C4-2B (cell line): ENCODE measurements around the gene FAM3A.

ENCODE experiments used
- H3K27ac ChIP-seq: fragments of 450-650 bp; 2 replicates; pipeline ENCODE4 v1.5.1; 2017
- ZFX ChIP-seq: fragments of 450-650 bp; IDR thresholded peaks from 2 replicates; pipeline ENCODE4 v1.6.1; 2017
- TF ChIP-seq, protein P1 (sequence below): fragments of 450-650 bp; conservative IDR thresholded peaks from 2 replicates; pipeline ENCODE4 v1.5.1; 2017; ENCODE audit warnings: mild to moderate bottlenecking

Gene FAM3A

DNA sequence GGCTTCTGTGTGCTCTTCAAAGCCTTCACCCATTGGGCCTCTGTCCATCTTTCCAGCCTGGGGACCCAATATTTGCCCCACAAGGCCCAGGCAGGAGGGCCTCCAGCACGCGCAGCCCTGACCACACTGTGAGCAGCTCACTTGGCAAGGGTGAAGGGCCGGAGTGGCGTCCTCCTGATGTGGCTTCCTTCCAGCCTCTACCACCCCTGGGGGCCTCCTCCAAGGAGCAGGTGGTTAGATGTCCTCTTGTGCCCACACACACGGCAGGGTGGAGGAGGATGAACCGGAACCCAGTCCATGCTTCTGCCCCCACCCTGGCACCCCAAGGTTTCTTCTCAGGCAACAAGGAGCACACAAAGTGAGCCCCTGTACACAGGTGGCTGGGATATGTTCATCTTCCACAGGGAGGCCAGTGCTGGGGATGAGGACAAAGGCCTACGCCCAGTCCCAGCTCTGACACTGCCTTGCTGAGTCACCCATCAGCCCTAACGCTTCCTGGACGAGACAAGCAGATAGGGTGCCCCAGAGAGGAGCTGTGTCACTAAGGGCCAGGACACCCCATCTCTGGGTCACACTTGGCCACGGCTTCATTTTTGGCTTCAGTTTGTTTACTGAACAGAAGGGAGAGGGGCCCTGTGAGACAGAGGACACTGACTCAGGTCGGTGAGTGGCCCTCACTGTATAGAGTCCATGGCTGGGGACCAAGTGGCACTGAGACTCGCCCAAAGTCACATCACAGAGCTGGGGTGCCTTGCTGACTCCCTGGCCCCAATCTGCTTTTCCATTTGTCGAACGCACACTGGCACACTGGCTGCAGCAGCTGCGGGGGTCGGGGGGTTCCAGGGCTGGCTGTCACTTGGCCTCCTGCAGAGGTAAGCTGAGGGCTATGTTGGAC lies 31.5 kb downstream of the FAM3A start:
- no peak for TF ChIP-seq ZFX
- TF ChIP-seq, protein P1, sequence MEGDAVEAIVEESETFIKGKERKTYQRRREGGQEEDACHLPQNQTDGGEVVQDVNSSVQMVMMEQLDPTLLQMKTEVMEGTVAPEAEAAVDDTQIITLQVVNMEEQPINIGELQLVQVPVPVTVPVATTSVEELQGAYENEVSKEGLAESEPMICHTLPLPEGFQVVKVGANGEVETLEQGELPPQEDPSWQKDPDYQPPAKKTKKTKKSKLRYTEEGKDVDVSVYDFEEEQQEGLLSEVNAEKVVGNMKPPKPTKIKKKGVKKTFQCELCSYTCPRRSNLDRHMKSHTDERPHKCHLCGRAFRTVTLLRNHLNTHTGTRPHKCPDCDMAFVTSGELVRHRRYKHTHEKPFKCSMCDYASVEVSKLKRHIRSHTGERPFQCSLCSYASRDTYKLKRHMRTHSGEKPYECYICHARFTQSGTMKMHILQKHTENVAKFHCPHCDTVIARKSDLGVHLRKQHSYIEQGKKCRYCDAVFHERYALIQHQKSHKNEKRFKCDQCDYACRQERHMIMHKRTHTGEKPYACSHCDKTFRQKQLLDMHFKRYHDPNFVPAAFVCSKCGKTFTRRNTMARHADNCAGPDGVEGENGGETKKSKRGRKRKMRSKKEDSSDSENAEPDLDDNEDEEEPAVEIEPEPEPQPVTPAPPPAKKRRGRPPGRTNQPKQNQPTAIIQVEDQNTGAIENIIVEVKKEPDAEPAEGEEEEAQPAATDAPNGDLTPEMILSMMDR = no peak
- H3K27ac ChIP-seq = no peak overlapping the region; the same call in 1 of the 2 replicates

DNA sequence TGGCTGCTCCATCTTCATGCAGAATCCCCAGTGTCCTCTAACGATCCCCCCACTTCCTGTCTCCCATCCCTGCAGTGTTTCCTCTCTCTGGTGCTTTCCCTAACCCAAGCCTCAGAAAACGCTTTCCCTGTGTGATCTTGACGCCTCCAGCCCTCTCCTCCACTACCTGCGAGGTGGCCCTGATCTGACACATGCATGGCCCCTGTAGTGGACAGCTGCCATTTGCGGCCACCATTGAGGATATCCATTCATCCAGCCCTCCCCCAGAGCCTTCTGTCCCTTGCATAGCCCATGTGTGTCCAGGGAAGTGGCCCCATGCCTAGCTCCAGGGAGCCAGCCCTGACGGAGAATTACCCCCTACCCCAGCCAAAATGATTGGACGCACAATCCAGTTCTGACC lies 32.7 kb downstream of the FAM3A start:
- no peak overlapping the region for H3K27ac ChIP-seq
- TF ChIP-seq ZFX = no peak
- TF ChIP-seq, protein P1 = no peak

DNA sequence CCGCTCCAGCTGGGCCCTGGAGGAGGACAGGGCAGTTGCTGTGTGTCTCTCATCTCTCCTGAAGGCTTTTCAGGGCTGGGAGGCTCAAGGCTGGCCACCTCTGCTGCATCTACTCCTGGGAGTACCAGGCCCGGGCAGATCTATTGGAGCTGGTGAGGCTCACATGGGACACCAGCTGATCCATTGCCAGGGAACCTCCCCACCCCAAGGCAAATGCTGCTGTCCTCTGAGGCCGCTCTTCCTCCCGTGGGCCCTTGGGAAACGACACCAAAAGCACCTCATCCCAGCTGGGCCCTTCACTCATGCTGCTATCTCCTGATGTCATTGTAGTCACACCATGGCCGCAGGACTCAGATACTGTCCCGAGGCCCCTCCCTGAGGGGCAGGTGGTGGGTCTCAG lies 33.2 kb downstream of the FAM3A start:
- TF ChIP-seq ZFX = no peak
- TF ChIP-seq, protein P1 = no peak

DNA sequence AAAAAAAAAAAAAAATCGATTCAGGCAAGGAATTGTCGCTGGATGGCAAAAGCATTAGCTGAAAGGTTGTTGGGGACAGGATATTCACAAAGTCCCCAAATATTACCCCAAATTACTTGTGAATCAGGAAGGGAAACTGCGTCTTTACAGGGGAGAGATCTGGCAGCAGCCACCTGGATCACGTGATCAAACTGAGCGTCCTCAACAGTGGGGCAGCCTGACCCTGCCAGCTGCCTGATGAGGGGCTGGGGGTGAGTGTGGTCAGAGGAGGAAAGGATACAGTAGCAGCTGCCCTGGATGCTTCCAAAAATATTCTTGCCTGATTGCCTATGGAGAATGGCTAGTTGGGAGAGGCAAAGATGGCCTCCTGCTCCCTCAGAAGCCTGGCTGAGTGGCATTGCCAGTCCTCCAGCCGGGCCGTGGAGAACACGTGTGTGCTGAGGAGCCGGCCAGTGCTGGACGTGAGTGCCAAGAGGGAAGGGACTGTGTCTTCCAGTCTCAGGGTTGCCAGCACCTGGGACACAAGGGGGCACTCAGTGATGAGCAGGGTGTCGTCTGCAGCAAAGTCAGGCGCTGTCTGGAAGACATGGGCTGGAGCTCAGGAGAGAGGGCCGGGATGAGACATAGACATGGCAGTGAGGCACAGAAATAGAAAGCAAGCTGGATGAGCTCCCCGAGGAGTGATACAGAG lies 34.0 kb downstream of the FAM3A start:
- H3K27ac ChIP-seq = no peak overlapping the region
- TF ChIP-seq ZFX = no peak
- TF ChIP-seq, protein P1 = no peak

More for the DNA sequence above, 33.2 kb downstream of the FAM3A start:
- no peak overlapping the region for H3K27ac ChIP-seq

DNA sequence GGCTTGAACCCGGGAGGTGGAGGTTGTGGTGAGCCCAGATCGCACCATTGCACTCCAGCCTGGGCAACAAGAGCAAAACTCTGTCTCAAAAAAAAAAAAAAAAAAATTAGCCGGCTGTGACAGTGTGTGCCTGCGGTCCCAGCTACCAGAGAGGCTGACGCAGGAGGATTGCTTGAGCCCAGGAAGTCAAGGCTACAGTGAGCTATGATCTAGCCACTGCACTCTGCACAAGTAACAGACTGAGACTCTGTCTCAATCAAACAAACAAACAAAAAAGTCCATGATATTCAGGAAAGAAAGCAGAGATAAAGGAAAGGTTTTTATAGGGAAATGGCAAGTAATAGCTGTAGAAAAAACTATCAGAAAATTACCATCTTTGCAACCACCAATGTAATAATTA lies 34.8 kb downstream of the FAM3A start:
- no peak for TF ChIP-seq ZFX
- TF ChIP-seq, protein P1 = no peak
- no peak overlapping the region for H3K27ac ChIP-seq

DNA sequence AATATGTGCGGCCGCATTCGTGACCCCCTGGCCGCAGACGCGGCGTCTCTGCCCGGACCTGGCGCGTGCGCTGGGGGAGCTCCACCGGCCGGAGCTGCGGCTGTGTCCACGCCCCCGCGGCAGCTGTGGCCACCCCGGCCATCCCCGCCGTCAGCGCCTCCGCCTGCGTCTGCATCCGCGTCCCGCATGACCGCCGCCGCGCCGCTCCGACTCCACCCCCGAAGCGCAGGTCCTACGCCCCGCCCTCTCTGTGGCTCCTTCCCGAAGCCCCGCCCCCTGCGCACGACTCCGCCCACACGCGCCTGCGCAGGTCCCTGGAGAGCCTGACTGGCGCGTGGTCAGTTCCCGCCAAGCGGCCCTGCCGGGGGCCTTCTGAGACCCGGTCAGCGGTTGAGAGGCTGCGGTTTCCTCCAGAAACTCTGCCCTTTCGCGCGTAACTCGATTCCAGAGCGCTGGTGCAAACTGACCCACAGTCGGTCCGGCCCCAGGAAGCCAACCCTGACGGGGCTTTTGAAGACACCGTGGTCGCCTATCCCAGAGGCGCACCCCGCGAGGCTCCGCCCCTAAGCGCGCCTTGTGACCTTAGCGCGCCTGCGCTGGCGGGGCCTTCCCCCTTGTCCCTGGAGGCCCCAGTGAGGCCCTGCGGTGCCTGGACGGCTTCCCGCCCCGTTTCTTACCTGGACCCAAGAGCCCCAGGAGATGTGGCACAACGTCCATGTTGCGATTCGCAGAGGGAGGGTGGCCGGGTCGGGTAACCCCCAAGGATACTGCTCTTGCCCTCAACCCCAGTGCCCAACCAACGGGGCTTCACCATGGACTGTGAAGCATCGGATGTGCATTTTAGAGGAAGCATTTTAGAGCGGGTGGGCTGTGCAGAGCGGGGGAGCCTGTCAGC lies 37.1 kb downstream of the FAM3A start, which contains the start of gene LAGE3:
Gene LAGE3 (minus strand): TSS at position 554 of the 895 bp plus-strand sequence. CDS start 366 bp downstream, at position 188.
- TF ChIP-seq, protein P1 = no peak
- TF ChIP-seq ZFX = peak; percentile 20; the same call in 1 of the 2 replicates
- peak within 1 kb of the TSS; percentile 92 for H3K27ac ChIP-seq
